Measurements from ENCODE around the gene BORCS5. TPM values are rescaled to one million over a fixed set of nuclear protein-coding genes. Genes with fewer than 3 reads are reported as not detected.

Gene BORCS5
- total RNA-seq, 1 donor from 2014 or later: 25.2 TPM

DNA sequence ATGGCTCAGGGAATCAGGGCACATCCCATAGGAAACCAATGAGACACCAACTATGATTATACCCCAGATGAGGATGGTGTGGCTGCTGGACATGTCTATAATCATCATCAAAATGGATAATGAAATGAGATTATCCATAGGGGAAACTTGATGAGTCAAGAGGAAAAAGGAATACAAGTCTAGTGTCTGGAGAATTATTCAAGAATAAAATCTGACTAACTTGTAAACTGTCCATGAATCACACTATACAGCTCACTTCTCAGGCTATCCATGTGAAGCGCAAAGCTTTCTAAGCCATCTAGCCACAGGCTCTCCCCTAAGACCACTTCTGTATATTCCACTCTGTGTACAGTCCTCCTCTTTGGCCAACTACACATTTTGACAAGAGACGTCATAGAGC is 153.3 kb downstream of the BORCS5 start:
- TF ChIP-seq, protein P1, sequence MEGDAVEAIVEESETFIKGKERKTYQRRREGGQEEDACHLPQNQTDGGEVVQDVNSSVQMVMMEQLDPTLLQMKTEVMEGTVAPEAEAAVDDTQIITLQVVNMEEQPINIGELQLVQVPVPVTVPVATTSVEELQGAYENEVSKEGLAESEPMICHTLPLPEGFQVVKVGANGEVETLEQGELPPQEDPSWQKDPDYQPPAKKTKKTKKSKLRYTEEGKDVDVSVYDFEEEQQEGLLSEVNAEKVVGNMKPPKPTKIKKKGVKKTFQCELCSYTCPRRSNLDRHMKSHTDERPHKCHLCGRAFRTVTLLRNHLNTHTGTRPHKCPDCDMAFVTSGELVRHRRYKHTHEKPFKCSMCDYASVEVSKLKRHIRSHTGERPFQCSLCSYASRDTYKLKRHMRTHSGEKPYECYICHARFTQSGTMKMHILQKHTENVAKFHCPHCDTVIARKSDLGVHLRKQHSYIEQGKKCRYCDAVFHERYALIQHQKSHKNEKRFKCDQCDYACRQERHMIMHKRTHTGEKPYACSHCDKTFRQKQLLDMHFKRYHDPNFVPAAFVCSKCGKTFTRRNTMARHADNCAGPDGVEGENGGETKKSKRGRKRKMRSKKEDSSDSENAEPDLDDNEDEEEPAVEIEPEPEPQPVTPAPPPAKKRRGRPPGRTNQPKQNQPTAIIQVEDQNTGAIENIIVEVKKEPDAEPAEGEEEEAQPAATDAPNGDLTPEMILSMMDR (IDR thresholded peaks at IDR 0.05; ENCODE audit: unreplicated experiment): no peak
- peaks cover 15% of the 10 kb centered on the region for H3K4me1 Mint-ChIP-seq (ENCODE audit: low read depth)

DNA sequence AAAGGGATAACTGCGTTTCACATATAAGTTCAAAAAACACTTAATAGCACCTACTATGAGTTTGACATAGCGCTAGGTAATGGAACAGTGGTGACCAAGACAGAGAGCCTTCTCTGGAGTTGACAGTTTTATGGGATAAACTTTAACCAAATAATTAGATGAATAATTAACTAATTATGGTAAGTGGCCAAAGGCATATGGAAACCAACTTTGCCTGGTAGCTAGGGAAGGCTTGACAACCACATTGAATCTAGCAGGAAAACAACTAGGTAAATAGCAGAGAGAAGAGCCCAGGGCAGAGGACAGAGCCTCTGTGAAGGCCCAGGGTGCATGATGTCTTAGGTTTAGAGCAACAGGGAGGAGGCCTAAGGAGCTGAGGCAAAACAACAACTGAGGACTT is 153.7 kb downstream of the BORCS5 start:
- H3K4me3 Mint-ChIP-seq (ENCODE audit: low read depth): no peak overlapping the region
- TF ChIP-seq, protein P1 (IDR thresholded peaks at IDR 0.05; ENCODE audit: unreplicated experiment): no peak
- no peaks in the 10 kb centered on the region for H3K9me3 Mint-ChIP-seq (ENCODE audit: low read depth)
- no peak for DNase-seq (ENCODE audit: low spot score, unreplicated experiment)
- peaks cover 11% of the 10 kb centered on the region for H3K4me1 Mint-ChIP-seq (ENCODE audit: low read depth)
- no peak overlapping the region for H3K27ac Mint-ChIP-seq
- H3K36me3 Mint-ChIP-seq (ENCODE audit: insufficient read depth): peaks cover 3% of the 10 kb centered on the region
- no peaks in the 10 kb centered on the region for H3K27me3 Mint-ChIP-seq

More for the DNA sequence above, 153.3 kb downstream of the BORCS5 start:
- DNase-seq (ENCODE audit: low spot score, unreplicated experiment): no peak
- Mint-ChIP-seq H3K4me3 (ENCODE audit: low read depth) (no peak overlapping the region), H3K36me3 (ENCODE audit: insufficient read depth) (peaks cover 3% of the 10 kb centered on the region), H3K9me3 (ENCODE audit: low read depth) (no peaks in the 10 kb centered on the region), H3K27me3 (no peaks in the 10 kb centered on the region), H3K27ac (no peak overlapping the region)

DNA sequence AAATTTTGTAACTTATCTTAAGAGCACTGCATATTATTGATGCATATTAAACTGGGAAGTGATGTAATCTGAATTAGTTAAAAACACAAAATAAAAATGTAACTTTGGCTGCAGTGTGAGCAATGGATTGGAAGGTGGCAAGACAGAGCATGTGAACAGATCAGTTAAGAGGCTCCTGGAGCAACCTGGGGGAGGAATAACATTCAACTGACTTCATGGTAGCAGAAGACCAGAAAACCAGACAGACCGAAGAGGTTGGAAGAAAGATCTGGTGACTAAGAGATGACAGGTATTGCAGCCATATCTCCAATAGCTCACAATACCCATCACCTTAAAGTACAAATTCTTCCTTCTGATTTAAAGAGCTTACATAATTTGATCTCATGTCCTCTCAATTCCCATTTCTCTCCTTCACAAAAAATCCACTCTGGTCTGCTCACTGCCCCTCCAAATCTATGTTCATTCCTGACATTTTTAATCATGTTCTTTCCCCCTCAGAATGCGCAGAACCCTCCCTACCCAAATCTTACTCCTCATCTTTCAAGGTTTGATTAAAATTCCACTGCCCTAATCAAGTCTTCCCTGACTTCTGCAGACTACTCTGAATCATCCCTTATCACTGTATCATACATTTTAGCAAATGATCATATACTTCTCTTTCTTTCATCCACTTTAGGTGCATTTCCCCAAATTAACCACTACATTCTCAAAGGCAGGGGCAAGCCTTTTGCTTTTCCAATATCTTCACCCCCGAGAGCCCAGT is 154.3 kb downstream of the BORCS5 start:
- TF ChIP-seq, protein P1 (IDR thresholded peaks at IDR 0.05; ENCODE audit: unreplicated experiment): no peak
- Mint-ChIP-seq H3K27ac (no peak overlapping the region), H3K9me3 (ENCODE audit: low read depth) (no peaks in the 10 kb centered on the region), H3K4me1 (ENCODE audit: low read depth) (peaks cover 7% of the 10 kb centered on the region), H3K27me3 (no peaks in the 10 kb centered on the region), H3K36me3 (ENCODE audit: insufficient read depth) (peaks cover 3% of the 10 kb centered on the region), H3K4me3 (ENCODE audit: low read depth) (no peak overlapping the region)
- DNase-seq (ENCODE audit: low spot score, unreplicated experiment): no peak

DNA sequence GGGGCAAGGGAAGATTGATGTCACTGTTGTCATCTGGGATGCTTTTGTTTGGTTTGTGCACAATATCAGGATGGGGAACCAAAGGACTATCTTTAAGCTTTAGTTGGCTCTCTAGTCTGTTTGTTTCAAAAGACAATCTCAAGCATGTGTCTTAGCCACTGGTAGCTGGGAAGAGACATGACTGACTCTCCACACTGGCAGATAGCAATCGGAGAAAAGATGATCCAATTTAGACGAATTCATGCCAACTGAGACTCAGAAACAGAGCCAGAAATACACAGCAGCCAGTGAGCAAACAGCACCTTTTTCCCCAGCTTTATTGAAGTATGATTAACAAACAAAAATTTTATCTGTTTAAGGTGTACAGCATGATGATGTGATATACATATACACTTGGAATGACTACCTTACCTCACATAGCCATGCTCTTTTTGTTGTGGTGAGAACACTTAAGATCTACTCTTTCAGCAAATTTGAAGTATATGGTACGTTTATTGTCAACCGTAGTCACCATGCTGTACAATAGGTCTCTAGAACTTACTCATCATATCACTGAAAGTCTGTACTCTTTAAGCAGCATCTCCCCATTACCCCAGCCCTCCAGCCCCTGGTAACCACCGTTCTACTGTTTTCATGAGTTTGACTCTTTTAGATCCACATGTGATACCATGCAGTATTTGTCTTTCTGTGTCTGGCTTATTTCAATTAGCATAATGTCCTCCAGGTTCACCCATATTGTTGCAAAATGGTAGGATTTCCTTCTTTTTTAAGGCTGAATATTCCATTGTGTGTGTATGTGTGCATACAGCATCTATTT is 155.2 kb downstream of the BORCS5 start:
- no peaks in the 10 kb centered on the region for H3K9me3 Mint-ChIP-seq (ENCODE audit: low read depth)
- no peaks in the 10 kb centered on the region for H3K27me3 Mint-ChIP-seq
- H3K27ac Mint-ChIP-seq: no peak overlapping the region
- H3K4me3 Mint-ChIP-seq (ENCODE audit: low read depth): no peak overlapping the region
- H3K36me3 Mint-ChIP-seq (ENCODE audit: insufficient read depth): peaks cover 7% of the 10 kb centered on the region
- no peak for DNase-seq (ENCODE audit: low spot score, unreplicated experiment)
- H3K4me1 Mint-ChIP-seq (ENCODE audit: low read depth): no peaks in the 10 kb centered on the region
- TF ChIP-seq, protein P1 (IDR thresholded peaks at IDR 0.05; ENCODE audit: unreplicated experiment): no peak

DNA sequence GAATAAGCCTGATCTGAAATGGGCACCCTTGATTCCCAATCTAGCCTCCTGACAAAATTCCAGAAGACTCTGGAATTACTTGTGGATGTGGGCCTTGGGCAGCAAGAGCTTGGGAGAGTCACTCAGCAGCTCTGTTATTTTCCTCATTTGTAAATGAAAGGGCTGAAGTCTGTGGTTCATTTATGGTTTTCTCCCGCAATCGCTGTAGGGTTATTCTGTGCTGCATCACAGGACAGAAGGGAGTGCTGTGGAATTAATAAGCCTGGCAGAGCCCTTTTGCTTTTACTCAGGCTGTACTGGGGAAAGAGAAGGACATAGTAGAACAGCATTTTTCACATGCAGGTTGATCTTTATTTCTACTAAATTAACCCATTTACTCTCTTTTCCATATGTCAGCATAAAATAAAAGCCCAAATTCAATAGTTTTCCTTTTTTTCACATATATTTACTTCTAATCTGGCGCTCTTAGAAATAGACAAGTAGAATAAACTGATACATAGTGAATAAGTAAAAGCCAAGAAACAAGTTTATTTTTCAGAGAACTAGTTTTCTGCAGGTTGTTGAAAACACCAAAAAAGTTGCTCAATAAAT is 156.6 kb downstream of the BORCS5 start:
- Mint-ChIP-seq H3K4me1 (ENCODE audit: low read depth) (peaks cover 9% of the 10 kb centered on the region), H3K36me3 (ENCODE audit: insufficient read depth) (peaks cover 13% of the 10 kb centered on the region), H3K27ac (no peak overlapping the region), H3K27me3 (no peaks in the 10 kb centered on the region), H3K9me3 (ENCODE audit: low read depth) (no peaks in the 10 kb centered on the region), H3K4me3 (ENCODE audit: low read depth) (no peak overlapping the region)
- TF ChIP-seq, protein P1 (IDR thresholded peaks at IDR 0.05; ENCODE audit: unreplicated experiment): no peak
- no peak for DNase-seq (ENCODE audit: low spot score, unreplicated experiment)

Data from progenitor cell of endocrine pancreas (in vitro differentiated cells).